ENCODE measurements around the gene KRT6B.
"Not testable (repeated sequence)": the region's sequence is repeated elsewhere in the genome, so short reads cannot be mapped to it uniquely, and the experiment has no call there.

KRT6B gene

DNA sequence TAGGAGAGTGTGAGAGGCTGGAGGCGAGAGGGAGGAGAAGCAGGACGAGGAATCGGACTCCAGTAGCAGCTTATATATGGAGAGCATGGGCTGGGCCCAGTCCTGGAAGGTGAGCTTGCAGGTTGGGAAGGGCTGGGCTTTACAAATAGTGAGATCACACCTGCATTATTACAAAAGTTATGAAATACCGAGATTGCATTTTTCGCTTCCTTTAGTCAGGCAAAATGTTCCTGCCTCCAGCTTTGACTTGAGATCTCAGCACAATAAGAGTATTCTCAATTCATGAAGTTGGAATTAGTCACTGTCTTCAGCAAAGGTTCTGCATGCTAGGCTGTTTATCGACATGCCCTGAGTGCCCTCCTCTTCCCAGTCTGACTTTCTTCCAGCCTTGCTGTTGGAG lies at the start of gene KRT6B:
Gene KRT6B, minus strand, starts transcription at position 46 of the 400 bp plus-strand sequence. CDS start 68 bp downstream, outside the sequence.
- Histone ChIP-seq H3K27ac (ENCODE audit: low read depth, low read length) (no peak within 1 kb of the TSS), H3K4me3 (ENCODE audit: low read length) (no peak within 1 kb of the TSS), H3K27me3 (ENCODE audit: control insufficient read depth, insufficient read depth, low read length) (no peaks in the 10 kb centered on the region), H3K9ac (ENCODE audit: low read length) (no peak within 1 kb of the TSS), H3K36me3 (ENCODE audit: control insufficient read depth, insufficient read depth, low read length) (no peaks in the 10 kb centered on the region), H3K4me1 (ENCODE audit: control insufficient read depth, insufficient read depth, low read length) (no peaks in the 10 kb centered on the region)

DNA sequence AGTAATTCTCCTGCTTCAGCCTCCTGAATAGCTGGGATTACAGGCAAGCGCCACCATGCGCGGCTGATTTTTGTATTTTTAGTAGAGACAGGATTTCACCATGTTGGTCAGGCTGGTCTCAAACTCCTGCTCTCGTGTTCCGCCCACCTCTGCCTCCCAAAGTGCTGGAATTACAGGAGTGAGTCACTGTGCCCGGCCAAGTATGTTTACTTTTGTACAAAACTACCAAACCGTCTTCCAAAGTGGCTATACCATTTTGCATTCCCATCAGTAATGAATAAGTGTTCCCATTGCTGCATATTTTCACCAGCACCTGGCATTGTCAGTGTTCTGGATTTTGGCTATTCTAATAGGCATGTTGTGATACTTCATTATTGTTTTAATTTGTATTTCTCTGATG lies 49.5 kb upstream of the KRT6B start:
- Histone ChIP-seq H3K27me3 (ENCODE audit: control insufficient read depth, insufficient read depth, low read length) (no peaks in the 10 kb centered on the region), H3K9ac (ENCODE audit: low read length) (no peak overlapping the region), H3K4me1 (ENCODE audit: control insufficient read depth, insufficient read depth, low read length) (no peaks in the 10 kb centered on the region), H3K36me3 (ENCODE audit: control insufficient read depth, insufficient read depth, low read length) (no peaks in the 10 kb centered on the region), H3K4me3 (ENCODE audit: low read length) (no peak overlapping the region), H3K27ac (ENCODE audit: low read depth, low read length) (no peak overlapping the region)

- not testable (repeated sequence) for H3K4me3 ChIP-seq (ENCODE audit: low read length); H3K27ac ChIP-seq (ENCODE audit: low read depth, low read length); H3K27me3 ChIP-seq (ENCODE audit: control insufficient read depth, insufficient read depth, low read length); H3K4me1 ChIP-seq (ENCODE audit: control insufficient read depth, insufficient read depth, low read length); H3K9ac ChIP-seq (ENCODE audit: low read length); H3K36me3 ChIP-seq (ENCODE audit: control insufficient read depth, insufficient read depth, low read length)
Observed at GRCh38 chr12:52500574-52500973, 48.6 kb upstream of the KRT6B start.

DNA sequence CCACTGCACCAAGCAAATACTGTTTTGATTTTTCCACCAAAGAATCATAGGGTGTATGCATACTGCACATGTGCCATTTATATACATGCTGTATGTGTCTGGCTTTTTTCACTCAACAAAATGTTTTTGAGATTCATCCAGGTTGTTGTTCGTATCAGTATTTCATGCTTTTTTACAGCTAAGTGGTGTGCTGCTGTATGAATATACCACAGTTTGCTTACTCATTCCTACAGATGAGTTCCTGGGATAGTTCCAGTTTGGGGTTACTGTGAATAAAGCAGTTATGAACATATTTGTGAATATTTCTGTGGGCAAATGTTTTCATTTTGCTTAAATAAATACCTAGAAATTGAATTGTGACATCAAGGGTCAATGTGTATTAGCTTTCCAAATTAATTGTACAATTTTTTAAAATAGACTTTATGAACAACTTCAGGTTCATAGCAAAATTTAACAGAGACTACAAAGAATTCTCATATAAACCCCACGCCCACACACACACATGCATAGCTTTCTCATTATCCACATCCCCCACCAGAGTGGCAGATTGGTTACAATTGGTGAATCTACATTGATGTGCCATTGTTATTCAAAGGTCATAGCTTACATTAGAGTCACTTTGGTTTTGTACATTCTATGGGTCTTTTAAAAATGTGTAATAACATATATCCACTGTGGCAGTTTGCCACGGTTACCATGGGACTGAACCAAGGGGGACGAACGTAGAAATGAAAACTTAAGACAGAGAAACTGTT lies 48.0 kb upstream of the KRT6B start:
- Histone ChIP-seq H3K27me3 (ENCODE audit: control insufficient read depth, insufficient read depth, low read length) (no peaks in the 10 kb centered on the region), H3K27ac (ENCODE audit: low read depth, low read length) (no peak overlapping the region), H3K9ac (ENCODE audit: low read length) (no peak overlapping the region), H3K36me3 (ENCODE audit: control insufficient read depth, insufficient read depth, low read length) (no peaks in the 10 kb centered on the region), H3K4me1 (ENCODE audit: control insufficient read depth, insufficient read depth, low read length) (no peaks in the 10 kb centered on the region), H3K4me3 (ENCODE audit: low read length) (no peak overlapping the region)

DNA sequence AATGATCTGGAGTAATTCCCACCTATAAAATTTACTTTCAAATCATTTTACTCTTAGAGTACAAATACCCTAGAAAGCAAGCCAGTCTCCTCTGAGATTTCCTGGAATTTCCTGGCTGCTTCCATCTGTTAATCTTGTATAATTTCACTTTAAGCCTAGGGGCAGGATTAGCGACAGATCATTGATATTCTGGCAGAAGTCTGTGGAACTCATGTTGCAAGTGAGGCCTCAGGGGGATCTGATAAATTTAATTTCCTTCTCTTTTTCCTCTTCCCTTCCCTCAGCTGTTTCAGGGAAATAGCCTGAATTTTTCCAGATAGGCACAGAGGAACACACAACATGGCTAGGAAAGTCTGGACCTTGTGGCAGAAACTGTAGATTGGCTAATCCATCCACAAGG lies 47.0 kb upstream of the KRT6B start:
- H3K9ac ChIP-seq (ENCODE audit: low read length), result no peak overlapping the region
- H3K27ac ChIP-seq (ENCODE audit: low read depth, low read length), result no peak overlapping the region
- no peak overlapping the region for H3K4me3 ChIP-seq (ENCODE audit: low read length)
- H3K36me3 ChIP-seq (ENCODE audit: control insufficient read depth, insufficient read depth, low read length), result no peaks in the 10 kb centered on the region
- no peaks in the 10 kb centered on the region for H3K27me3 ChIP-seq (ENCODE audit: control insufficient read depth, insufficient read depth, low read length)
- no peaks in the 10 kb centered on the region for H3K4me1 ChIP-seq (ENCODE audit: control insufficient read depth, insufficient read depth, low read length)

- Histone ChIP-seq H3K4me3 (ENCODE audit: low read length) (no peak overlapping the region), H3K36me3 (ENCODE audit: control insufficient read depth, insufficient read depth, low read length) (no peaks in the 10 kb centered on the region), H3K27me3 (ENCODE audit: control insufficient read depth, insufficient read depth, low read length) (no peaks in the 10 kb centered on the region), H3K27ac (ENCODE audit: low read depth, low read length) (no peak overlapping the region), H3K4me1 (ENCODE audit: control insufficient read depth, insufficient read depth, low read length) (no peaks in the 10 kb centered on the region), H3K9ac (ENCODE audit: low read length) (no peak overlapping the region)
Observed at GRCh38 chr12:52497975-52498374, 46.0 kb upstream of the KRT6B start.

DNA sequence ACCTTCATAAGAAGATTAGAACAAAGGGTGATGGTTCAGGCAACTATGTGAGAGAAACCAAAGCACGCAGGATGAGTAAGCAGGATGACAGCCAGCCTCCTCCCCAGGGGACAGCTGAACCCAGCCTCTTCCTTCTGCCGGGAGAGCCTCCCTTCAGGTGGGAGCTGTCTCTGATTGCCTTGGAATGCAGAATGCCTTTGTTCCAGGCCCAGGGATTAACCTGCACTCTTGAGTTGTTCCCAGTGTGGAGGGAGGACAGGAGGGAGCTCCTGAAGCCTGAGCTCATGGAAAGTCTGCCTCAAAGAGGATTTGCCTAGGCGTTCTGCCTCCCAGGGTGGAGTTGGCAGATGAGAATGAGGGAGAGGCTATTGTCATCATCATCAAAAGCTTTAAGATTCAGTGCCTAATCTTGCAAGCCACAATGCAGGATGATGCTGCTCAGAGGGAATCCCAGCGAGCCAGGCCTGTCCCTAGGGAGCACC lies 44.7 kb upstream of the KRT6B start:
- H3K9ac ChIP-seq (ENCODE audit: low read length), result no peak overlapping the region
- no peaks in the 10 kb centered on the region for H3K27me3 ChIP-seq (ENCODE audit: control insufficient read depth, insufficient read depth, low read length)
- H3K27ac ChIP-seq (ENCODE audit: low read depth, low read length), result no peak overlapping the region
- no peaks in the 10 kb centered on the region for H3K4me1 ChIP-seq (ENCODE audit: control insufficient read depth, insufficient read depth, low read length)
- no peak overlapping the region for H3K4me3 ChIP-seq (ENCODE audit: low read length)
- H3K36me3 ChIP-seq (ENCODE audit: control insufficient read depth, insufficient read depth, low read length), result no peaks in the 10 kb centered on the region

GRCh38 chr12:52496054-52496453 lies 44.1 kb upstream of the KRT6B start:
- Histone ChIP-seq H3K27ac (ENCODE audit: low read depth, low read length) (no peak overlapping the region), H3K9ac (ENCODE audit: low read length) (no peak overlapping the region), H3K4me3 (ENCODE audit: low read length) (no peak overlapping the region), H3K27me3 (ENCODE audit: control insufficient read depth, insufficient read depth, low read length) (no peaks in the 10 kb centered on the region), H3K4me1 (ENCODE audit: control insufficient read depth, insufficient read depth, low read length) (no peaks in the 10 kb centered on the region), H3K36me3 (ENCODE audit: control insufficient read depth, insufficient read depth, low read length) (no peaks in the 10 kb centered on the region)

DNA sequence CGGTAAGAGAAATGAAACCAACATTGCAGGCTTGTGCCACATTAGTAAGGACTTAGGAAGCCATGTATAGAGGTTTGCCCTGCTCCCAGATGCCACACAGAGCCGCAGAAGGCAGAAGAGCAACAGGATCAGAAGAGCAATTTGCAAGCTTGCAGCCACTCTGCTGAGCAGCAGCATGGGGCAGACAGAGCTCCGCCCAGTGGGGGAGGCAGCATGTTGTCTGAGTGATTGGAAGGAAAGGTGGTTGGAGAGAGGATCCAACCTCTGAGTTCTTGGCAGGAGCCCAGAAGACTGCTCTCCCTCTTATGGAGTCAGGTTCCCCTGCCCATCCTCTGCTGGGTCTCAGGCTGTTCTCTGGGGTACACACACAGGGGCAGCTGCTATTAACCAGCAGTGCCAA lies 43.4 kb upstream of the KRT6B start:
- Histone ChIP-seq H3K4me1 (ENCODE audit: control insufficient read depth, insufficient read depth, low read length) (no peaks in the 10 kb centered on the region), H3K4me3 (ENCODE audit: low read length) (no peak overlapping the region), H3K27ac (ENCODE audit: low read depth, low read length) (no peak overlapping the region), H3K27me3 (ENCODE audit: control insufficient read depth, insufficient read depth, low read length) (no peaks in the 10 kb centered on the region), H3K36me3 (ENCODE audit: control insufficient read depth, insufficient read depth, low read length) (no peaks in the 10 kb centered on the region), H3K9ac (ENCODE audit: low read length) (no peak overlapping the region)

GRCh38 chr12:52494518-52494917 lies 42.6 kb upstream of the KRT6B start:
- Histone ChIP-seq H3K9ac (ENCODE audit: low read length) (no peak overlapping the region), H3K27me3 (ENCODE audit: control insufficient read depth, insufficient read depth, low read length) (no peaks in the 10 kb centered on the region), H3K4me1 (ENCODE audit: control insufficient read depth, insufficient read depth, low read length) (no peaks in the 10 kb centered on the region), H3K4me3 (ENCODE audit: low read length) (no peak overlapping the region), H3K27ac (ENCODE audit: low read depth, low read length) (no peak overlapping the region), H3K36me3 (ENCODE audit: control insufficient read depth, insufficient read depth, low read length) (no peaks in the 10 kb centered on the region)

- Histone ChIP-seq H3K27me3 (ENCODE audit: control insufficient read depth, insufficient read depth, low read length) (no peaks in the 10 kb centered on the region), H3K4me3 (ENCODE audit: low read length) (no peak overlapping the region), H3K4me1 (ENCODE audit: control insufficient read depth, insufficient read depth, low read length) (no peaks in the 10 kb centered on the region), H3K9ac (ENCODE audit: low read length) (no peak overlapping the region), H3K36me3 (ENCODE audit: control insufficient read depth, insufficient read depth, low read length) (no peaks in the 10 kb centered on the region), H3K27ac (ENCODE audit: low read depth, low read length) (no peak overlapping the region)
Observed at GRCh38 chr12:52494100-52494499, 42.2 kb upstream of the KRT6B start.

DNA sequence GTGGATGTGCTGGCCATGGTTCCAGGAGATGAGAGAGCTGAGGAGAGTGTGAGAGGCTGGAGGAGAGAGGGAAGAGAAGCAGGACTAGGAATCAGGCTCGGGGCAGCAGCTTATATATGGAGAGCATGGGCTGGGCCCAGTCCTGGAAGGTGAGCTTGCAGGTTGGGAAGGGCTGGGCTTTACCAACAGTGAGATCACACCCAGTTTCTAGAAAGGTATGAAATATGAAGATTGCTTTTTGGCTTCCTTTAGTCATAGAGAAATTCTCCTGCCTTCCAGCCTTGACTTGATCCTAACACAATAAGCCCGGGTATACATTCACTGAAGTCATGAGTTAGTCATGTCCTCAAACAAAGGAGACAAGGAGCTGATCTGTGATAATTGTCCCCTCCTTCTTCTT lies 41.2 kb upstream of the KRT6B start, which contains the start of gene KRT6A:
Gene KRT6A, minus strand, starts transcription at position 86 of the 400 bp plus-strand sequence. Its CDS starts 69 bp downstream, at position 17.
- Histone ChIP-seq H3K9ac (ENCODE audit: low read length) (no peak within 1 kb of the TSS), H3K4me1 (ENCODE audit: control insufficient read depth, insufficient read depth, low read length) (no peaks in the 10 kb centered on the region), H3K4me3 (ENCODE audit: low read length) (no peak within 1 kb of the TSS), H3K27me3 (ENCODE audit: control insufficient read depth, insufficient read depth, low read length) (no peaks in the 10 kb centered on the region), H3K36me3 (ENCODE audit: control insufficient read depth, insufficient read depth, low read length) (no peaks in the 10 kb centered on the region), H3K27ac (ENCODE audit: low read depth, low read length) (no peak within 1 kb of the TSS)

- not testable (repeated sequence) for H3K36me3 ChIP-seq (ENCODE audit: control insufficient read depth, insufficient read depth, low read length); H3K9ac ChIP-seq (ENCODE audit: low read length); H3K4me3 ChIP-seq (ENCODE audit: low read length); H3K27me3 ChIP-seq (ENCODE audit: control insufficient read depth, insufficient read depth, low read length); H3K4me1 ChIP-seq (ENCODE audit: control insufficient read depth, insufficient read depth, low read length); H3K27ac ChIP-seq (ENCODE audit: low read depth, low read length)
Observed at GRCh38 chr12:52492405-52492804, 40.5 kb upstream of the KRT6B start.
